Measurements from ENCODE around the gene RUFY1.
"Not testable (repeated sequence)": the region's sequence is repeated elsewhere in the genome, so short reads cannot be mapped to it uniquely, and the experiment has no call there.

GRCh38 chr5:179502420-179502819 lies 47.9 kb upstream of the RUFY1 start:
- TF ChIP-seq CTCF (IDR thresholded peaks at IDR 0.05); ZFX (IDR thresholded peaks at IDR 0.05; ENCODE audit: borderline replicate concordance): not testable (repeated sequence)
